Measurements from ENCODE around the gene TFCP2. TPM values are rescaled to one million over a fixed set of nuclear protein-coding genes. Genes with fewer than 3 reads are reported as not detected.
"Not testable (repeated sequence)": the region's sequence is repeated elsewhere in the genome, so short reads cannot be mapped to it uniquely, and the experiment has no call there.

Gene TFCP2
- total RNA-seq, 1 donor = 10.8 TPM

GRCh38 chr12:51086933-51087332 is 86.0 kb downstream of the TFCP2 start:
- DNase-seq (ENCODE audit: low read depth in 2 of 3, low spot score in 2 of 3) = no peak

- DNase-seq (ENCODE audit: low read depth in 2 of 3, low spot score in 2 of 3) = peak in 1 of 3 donors; percentile 4
Measured at GRCh38 chr12:51085757-51086156, 87.2 kb downstream of the TFCP2 start.

GRCh38 chr12:51083126-51083833 is 89.7 kb downstream of the TFCP2 start, which contains the start of gene CSRNP2:
Gene CSRNP2, minus strand, starts transcription at chr12:51083596. Its CDS starts 7,035 bp downstream, at chr12:51076561.
- peak; percentile 90 to 96 (median 94) for DNase-seq (ENCODE audit: low read depth in 2 of 3, low spot score in 2 of 3)

GRCh38 chr12:51082561-51083125 is 90.3 kb downstream of the TFCP2 start:
- DNase-seq (ENCODE audit: low read depth in 2 of 3, low spot score in 2 of 3) = peak; percentile 6 to 31 (median 22)

GRCh38 chr12:51081421-51081820 is 91.5 kb downstream of the TFCP2 start:
- no peak for DNase-seq (ENCODE audit: low read depth in 2 of 3, low spot score in 2 of 3)

GRCh38 chr12:51080136-51080535 is 92.8 kb downstream of the TFCP2 start:
- DNase-seq (ENCODE audit: low read depth in 2 of 3, low spot score in 2 of 3) = no peak

GRCh38 chr12:51078866-51079265 is 94.1 kb downstream of the TFCP2 start:
- DNase-seq (ENCODE audit: low read depth in 2 of 3, low spot score in 2 of 3) = not testable (repeated sequence)

GRCh38 chr12:51078346-51078745 is 94.6 kb downstream of the TFCP2 start:
- DNase-seq (ENCODE audit: low read depth in 2 of 3, low spot score in 2 of 3) = not testable (repeated sequence)

GRCh38 chr12:51077930-51078329 is 95.0 kb downstream of the TFCP2 start:
- DNase-seq (ENCODE audit: low read depth in 2 of 3, low spot score in 2 of 3) = no peak

GRCh38 chr12:51076236-51076930 is 96.6 kb downstream of the TFCP2 start:
- no peak for DNase-seq (ENCODE audit: low read depth in 2 of 3, low spot score in 2 of 3)

- DNase-seq (ENCODE audit: low read depth in 2 of 3, low spot score in 2 of 3) = no peak
Measured at GRCh38 chr12:51075390-51075789, 97.5 kb downstream of the TFCP2 start.

GRCh38 chr12:51071663-51072062 is 101.3 kb downstream of the TFCP2 start:
- no peak for DNase-seq (ENCODE audit: low read depth in 2 of 3, low spot score in 2 of 3)

- no peak for DNase-seq (ENCODE audit: low read depth in 2 of 3, low spot score in 2 of 3)
Measured at GRCh38 chr12:51070004-51070403, 102.9 kb downstream of the TFCP2 start.

GRCh38 chr12:51067771-51068170 is 105.2 kb downstream of the TFCP2 start:
- DNase-seq (ENCODE audit: low read depth in 2 of 3, low spot score in 2 of 3) = no peak

- no peak for DNase-seq (ENCODE audit: low read depth in 2 of 3, low spot score in 2 of 3)
Measured at GRCh38 chr12:51067229-51067628, 105.7 kb downstream of the TFCP2 start.

GRCh38 chr12:51065530-51065929 is 107.4 kb downstream of the TFCP2 start:
- DNase-seq (ENCODE audit: low read depth in 2 of 3, low spot score in 2 of 3) = no peak

GRCh38 chr12:51062631-51063397 is 110.1 kb downstream of the TFCP2 start:
- no peak for DNase-seq (ENCODE audit: low read depth in 2 of 3, low spot score in 2 of 3)

- no peak for DNase-seq (ENCODE audit: low read depth in 2 of 3, low spot score in 2 of 3)
Measured at GRCh38 chr12:51059086-51059485, 113.8 kb downstream of the TFCP2 start.

- no peak for DNase-seq (ENCODE audit: low read depth in 2 of 3, low spot score in 2 of 3)
Measured at GRCh38 chr12:51056242-51056641, 116.7 kb downstream of the TFCP2 start.

GRCh38 chr12:51055060-51055459 is 117.9 kb downstream of the TFCP2 start:
- no peak for DNase-seq (ENCODE audit: low read depth in 2 of 3, low spot score in 2 of 3)

- no peak for DNase-seq (ENCODE audit: low read depth in 2 of 3, low spot score in 2 of 3)
Measured at GRCh38 chr12:51051787-51052186, 121.1 kb downstream of the TFCP2 start.
